ENCODE results near the gene GRIK4. TPM values are rescaled to one million over a fixed set of nuclear protein-coding genes. Genes with fewer than 3 reads are reported as not detected.

The GRIK4 gene
- total and polyA plus RNA-seq, 7 donors: 0.04 to 0.11 (median 0.04) TPM; not detected in 4

DNA sequence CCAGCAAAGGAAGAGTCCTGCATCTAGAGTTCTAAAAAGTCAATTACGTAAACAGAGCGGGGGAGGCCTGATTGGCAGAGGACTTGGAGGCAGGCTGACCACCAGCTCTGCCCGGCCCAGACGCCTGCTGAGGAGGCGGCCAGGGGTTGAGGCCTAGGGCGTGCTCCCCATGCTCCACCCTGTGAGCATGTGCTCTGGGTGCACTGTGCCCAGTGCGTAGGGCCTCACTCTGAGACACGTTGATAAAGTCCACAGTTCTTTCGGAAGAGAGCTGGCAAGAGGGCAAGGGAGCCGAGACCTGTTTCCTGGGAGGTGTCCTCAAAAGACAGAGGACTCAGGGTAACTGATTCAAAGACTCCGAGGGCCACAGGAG lies 25.2 kb downstream of the GRIK4 start:
- Histone ChIP-seq H3K36me3 (ENCODE audit: insufficient read depth in 1 of 2, low read depth in 1 of 2) (no peaks in the 10 kb centered on the region), H3K4me3 (no peak overlapping the region), H3K9me3 (no peaks in the 10 kb centered on the region), H3K27me3 (ENCODE audit: insufficient read depth in 3 of 3, low read length in 2 of 3) (peaks cover 0 to 13% (median 2%) of the 10 kb centered on the region in 3 donors), H3K4me1 (no peaks in the 10 kb centered on the region), H3K27ac (no peak overlapping the region)
- ATAC-seq: no peak
- no peak for TF ChIP-seq CTCF (IDR thresholded peaks at IDR 0.05)
- intact Hi-C loops (cut with DNase I): no loop called here
- no peak for DNase-seq
- 90 to 92% (median 91%) methylated on average over 11 of the region's 11 CpGs for WGBS, 3 donors

- H3K27me3 ChIP-seq (ENCODE audit: insufficient read depth in 3 of 3, low read length in 2 of 3): peaks cover 0 to 1% (median 0%) of the 10 kb centered on the region in 3 donors
- DNase-seq (no peak), ATAC-seq (no peak)
- H3K9me3 ChIP-seq: no peaks in the 10 kb centered on the region
- H3K4me1 ChIP-seq: no peaks in the 10 kb centered on the region
- intact Hi-C loops (cut with DNase I): no loop called here
- H3K36me3 ChIP-seq (ENCODE audit: insufficient read depth in 1 of 2, low read depth in 1 of 2): no peaks in the 10 kb centered on the region
- H3K4me3 ChIP-seq: no peak overlapping the region
- H3K27ac ChIP-seq: no peak overlapping the region
- WGBS, 3 donors: 89 to 95% (median 94%) methylated on average over 12 of the region's 12 CpGs
- no peak for TF ChIP-seq CTCF (IDR thresholded peaks at IDR 0.05)
Observed at GRCh38 chr11:120537996-120538395, 26.4 kb downstream of the GRIK4 start.

DNA sequence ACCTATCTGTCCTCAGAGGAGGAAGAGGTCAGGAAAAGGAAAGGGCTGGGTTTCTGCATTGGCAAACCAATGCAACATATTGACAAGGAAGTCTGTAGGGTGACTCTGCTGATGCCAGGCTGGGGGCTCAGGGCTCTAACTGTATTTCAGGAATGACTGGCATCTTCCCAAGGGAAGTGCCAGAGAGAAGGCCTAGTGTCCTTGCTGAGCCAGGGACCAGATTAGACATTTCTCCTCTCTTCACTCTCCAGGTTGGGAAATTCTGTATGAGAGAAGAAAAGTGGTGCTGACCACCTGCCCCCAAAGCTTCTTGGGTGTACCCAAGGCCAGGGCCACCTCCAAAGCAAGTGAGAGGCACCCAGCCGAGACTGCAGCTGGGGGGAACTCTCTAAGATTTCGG lies 27.2 kb downstream of the GRIK4 start:
- Histone ChIP-seq H3K9me3 (no peaks in the 10 kb centered on the region), H3K27ac (no peak overlapping the region), H3K27me3 (ENCODE audit: insufficient read depth in 3 of 3, low read length in 2 of 3) (no peaks in the 10 kb centered on the region), H3K4me1 (no peaks in the 10 kb centered on the region), H3K4me3 (no peak overlapping the region), H3K36me3 (ENCODE audit: insufficient read depth in 1 of 2, low read depth in 1 of 2) (no peaks in the 10 kb centered on the region)
- ATAC-seq: no peak
- no peak for DNase-seq
- TF ChIP-seq CTCF (IDR thresholded peaks at IDR 0.05): no peak
- intact Hi-C loops (cut with DNase I): no loop called here
- 91 to 96% (median 94%) methylated on average over 2 of the region's 2 CpGs for WGBS, 3 donors

DNA sequence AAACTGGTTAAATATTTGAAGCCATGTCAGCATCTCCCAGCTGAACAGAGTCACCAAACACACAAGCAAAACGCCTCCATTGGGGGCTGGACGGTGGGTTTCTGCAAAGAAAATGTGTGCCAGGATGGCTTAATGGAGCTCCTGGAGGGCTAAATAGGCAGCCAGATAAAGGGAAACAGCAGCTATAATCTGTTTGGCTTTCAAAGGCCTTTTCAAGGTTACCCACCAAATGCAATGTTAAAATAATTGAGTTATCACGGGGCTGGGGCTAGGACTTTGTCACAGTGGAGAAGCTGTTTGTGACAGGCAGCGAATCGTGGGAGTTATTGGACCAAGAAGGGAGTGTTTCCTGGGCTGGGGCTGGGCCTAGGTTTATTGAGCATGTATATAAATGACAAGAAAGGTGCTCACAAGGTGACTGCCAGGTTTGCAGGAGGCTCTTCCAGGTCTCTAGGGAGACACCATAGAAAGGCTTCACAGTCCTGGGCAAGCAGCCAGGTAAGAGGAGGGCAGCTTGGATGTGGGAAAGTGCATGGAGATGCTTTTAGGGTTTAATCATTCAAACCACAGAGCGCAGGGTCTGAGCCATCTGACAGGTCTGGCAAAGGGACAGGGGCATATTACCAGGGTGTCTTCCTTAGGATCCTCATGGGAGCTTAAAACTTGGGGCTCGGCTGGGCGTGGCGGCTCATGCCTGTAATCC lies 28.3 kb downstream of the GRIK4 start:
- Histone ChIP-seq H3K27ac (no peak overlapping the region), H3K36me3 (ENCODE audit: insufficient read depth in 1 of 2, low read depth in 1 of 2) (no peaks in the 10 kb centered on the region), H3K4me1 (no peaks in the 10 kb centered on the region), H3K9me3 (no peaks in the 10 kb centered on the region), H3K4me3 (no peak overlapping the region), H3K27me3 (ENCODE audit: insufficient read depth in 3 of 3, low read length in 2 of 3) (no peaks in the 10 kb centered on the region)
- 81 to 91% (median 82%) methylated on average over 9 of the region's 9 CpGs for WGBS, 3 donors
- ATAC-seq (no peak), DNase-seq (no peak)
- TF ChIP-seq CTCF (IDR thresholded peaks at IDR 0.05): no peak
- intact Hi-C loops (cut with DNase I): no loop called here
